NCI-H345 treated with DMSO at 0.1 percent for 48 hours (cell line): ENCODE data around the gene DOK1.

ENCODE experiments used
- DNase-seq: peaks from one replicate; lab custom pipeline; 2025; ENCODE audit not compliant: unreplicated experiment; lab: John Stamatoyannopoulos, UW

The DOK1 gene

DNA sequence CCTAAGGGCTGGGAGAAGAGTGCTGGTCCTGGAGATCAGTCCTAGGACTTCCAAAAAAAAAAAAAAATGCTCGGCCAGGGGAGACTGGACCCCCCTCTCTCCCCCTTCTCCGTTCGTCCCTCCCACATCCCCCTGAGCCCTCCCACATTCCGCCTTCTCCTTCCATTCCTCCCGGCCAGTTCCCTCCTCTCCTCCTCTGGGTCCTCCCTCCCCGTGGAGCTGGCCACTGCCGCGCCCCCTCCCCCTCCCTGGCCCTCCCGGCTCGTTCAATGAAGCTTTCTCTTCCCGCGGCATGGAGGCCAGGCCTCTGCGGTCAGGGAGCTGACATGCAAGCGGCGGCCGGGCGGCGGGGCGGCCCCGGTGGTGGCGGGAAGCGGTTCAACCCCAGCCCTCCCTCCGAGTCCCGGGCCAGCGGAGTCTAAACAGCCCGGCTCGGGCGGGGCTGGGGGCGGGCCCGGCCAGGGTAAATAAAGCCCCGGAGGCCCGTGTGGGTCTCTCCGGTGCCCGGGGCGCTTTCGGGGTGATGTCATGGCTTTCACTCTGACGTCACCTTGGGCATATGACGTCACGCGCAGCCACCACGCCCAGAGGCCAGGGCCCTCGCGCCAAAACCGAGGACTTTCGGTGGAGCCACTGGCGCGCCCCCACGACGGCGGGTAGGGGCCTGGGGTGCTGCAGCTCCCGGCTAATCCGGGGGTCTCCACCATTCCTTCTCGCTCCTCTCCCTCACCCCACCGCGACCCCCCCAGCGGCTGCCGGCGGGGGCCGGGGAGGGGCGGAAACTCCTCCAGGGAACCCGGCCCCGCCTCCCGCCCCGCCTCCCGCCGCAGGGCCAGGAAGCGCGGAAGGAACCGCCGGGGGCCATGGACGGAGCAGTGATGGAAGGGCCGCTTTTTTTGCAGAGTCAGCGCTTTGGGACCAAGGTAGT lies at the start of gene DOK1, which contains the start of gene LOXL3:
DOK1 (plus strand) TSS at position 829 of the 928 bp plus-strand sequence; CDS start at position 864, 35 bp downstream.
LOXL3 (minus strand) TSS at position 51 of the 928 bp plus-strand sequence. CDS start 1,308 bp downstream, outside the sequence.
- DNase-seq, result no peak

DNA sequence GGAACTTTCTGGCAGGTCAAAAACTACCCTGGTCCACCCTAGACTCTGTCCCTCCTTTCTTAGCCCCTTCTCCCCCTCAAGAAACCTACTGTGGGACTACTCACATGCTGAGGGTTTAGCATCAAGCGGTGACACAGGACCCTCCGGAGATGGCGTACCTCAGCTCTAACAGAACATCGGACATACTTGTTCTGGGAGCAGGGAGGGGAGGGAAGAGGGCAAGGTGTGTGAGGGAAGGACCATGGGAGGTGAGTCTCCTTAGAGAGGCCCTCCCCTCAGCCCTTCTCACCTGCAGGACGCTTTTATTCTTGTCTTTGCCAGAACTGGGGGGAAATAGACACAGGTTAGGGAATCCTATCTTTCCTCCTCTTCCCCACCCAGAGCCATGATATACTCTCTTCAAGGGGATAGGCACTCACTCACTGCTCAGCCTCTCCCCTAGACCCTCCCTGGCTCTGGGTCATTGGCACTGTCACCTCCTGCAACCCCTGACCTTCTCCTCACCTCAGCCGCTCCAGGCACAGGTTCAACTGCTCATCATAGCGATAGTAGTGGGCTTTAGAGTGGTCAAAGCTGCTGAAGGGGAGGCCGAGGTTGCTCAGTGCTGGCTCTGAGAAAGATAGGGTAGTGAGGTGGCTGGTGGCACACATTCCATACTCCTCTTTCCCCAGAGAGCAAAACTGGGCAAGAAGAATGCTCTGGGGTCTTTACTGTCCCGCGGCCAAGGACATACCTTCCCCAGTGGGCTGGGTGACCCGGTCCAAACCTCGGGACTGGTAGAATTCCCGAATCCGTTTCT lies 48.9 kb upstream of the DOK1 start:
- DNase-seq, result no peak

DNA sequence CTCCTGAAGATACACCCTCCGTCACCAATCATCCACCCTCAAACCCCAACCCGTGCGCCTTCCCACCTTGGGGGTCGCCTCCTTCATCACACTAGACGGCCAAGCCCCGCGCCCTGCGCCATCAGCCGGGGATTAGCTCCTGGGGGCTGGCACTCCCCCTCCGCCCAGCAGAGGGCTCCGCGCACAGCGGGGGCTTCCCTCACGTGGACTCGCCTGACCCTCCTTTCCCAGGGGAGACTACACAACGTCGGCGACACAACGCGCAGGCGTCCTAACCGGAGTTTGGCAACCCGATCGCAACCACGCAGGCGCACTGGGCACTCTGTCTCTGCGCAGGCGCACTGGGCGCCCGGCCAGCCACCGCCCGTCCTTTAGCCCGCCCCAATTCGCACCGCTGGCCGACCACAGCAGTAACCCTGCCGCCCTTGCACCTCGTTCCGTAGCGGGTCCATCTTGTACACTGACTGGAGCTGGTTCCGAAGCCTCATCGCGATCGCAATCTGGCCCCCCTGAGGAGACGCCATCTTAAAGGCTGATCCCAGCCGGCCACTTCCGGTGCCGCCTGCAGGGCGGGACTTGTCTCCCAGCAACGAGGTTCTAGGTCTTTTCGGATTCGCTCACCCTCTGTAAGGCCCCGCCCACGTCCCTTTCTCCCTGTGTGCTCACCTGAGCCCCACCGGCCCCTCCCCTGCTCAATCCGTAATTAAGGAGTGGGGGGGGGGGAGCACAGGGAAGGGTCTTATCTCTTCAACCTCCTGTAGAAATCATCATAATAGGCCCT lies 47.2 kb upstream of the DOK1 start, which contains the start of gene PCGF1:
PCGF1 (minus strand) TSS at position 551 of the 781 bp plus-strand sequence; CDS start at position 524, 27 bp downstream.
- peak; percentile 92 for DNase-seq

DNA sequence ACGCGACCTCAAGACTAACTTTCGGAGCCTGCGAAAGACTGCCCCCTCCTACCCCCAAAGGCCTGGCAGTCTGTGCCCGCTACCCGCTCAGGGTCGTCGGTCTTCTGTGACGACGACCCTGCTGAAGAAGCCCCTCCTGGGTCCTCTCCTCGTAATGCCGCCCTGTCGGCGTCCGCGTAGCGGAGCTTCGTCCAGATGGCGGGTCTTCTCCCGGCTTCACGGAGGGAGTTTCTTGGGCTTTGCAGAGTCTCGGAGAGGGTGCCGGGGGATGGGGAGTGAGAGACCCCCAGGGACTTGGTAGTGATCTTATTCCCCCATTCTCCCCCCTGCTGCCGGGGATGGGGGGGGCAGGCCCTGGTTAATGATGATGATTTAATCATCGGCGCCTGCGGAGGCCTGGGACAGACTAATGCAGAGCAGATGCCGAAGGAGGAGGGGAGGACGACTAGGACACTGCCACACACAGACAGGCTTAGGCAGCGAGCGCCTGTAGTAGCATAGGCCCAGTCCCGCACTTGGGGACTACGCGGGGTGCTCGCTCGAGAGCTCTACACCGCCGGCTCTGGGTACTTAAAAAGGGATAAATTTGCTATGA lies 46.5 kb upstream of the DOK1 start:
- DNase-seq, result no peak

DNA sequence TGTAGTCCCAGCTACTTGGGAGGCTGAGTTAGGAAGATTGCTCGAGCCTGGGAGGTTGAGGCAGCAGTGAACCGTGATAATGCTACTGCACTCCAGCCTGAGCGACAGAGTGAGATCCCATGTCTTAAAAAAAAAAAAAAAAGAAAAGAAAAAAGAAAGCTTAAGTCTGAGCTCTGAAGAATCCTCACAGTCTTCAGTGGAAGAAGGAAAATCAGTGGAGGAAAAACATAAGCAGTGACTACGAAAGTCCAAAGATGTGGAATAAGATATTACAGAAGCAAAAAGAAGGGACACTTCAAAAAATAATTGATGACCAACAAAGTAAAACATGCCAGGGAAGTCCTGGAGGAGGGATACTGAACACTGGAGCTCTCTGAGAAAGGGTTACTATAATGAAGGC lies 44.2 kb upstream of the DOK1 start:
- no peak for DNase-seq

DNA sequence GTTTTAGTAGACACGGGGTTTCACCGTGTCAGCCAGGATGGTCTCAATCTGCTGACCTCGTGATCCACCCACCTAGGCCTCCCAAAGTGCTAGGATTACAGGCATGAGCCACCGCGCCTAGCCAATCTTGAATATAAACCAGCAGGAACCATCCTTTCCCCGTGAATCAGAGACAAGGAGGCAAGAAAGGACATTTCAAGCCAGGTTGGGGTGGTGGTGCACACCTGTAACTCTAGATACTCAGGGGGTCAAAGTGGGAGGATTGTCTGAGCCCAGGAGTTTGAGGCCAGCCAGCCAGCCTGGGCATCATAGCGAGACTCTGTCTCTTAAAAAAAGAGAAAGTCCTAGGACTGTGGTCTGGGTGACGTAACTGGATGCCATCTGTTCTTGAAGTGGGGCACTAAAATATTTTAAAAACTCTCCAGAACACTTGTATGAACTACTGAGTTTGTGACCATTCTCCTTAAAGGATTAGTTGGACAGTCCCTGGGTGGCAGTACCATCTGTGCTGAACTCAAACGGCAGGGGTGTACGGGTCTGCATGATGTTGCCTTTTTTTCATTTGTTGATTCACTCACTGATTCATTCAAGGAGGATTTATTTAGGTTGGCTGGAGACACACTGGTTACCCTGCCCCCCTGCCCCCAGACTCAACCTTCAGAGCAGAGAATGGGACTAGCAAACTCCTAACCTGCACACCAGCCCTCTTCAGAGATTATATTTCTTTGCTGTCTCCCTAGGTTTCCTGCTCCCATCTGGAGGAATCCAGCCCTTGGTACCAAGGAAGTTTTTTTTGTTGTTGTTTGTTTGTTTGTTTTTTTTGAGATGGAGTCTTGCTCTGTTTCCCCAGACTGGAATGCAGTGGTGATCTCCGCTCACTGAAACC lies 43.2 kb upstream of the DOK1 start:
- no peak for DNase-seq

DNA sequence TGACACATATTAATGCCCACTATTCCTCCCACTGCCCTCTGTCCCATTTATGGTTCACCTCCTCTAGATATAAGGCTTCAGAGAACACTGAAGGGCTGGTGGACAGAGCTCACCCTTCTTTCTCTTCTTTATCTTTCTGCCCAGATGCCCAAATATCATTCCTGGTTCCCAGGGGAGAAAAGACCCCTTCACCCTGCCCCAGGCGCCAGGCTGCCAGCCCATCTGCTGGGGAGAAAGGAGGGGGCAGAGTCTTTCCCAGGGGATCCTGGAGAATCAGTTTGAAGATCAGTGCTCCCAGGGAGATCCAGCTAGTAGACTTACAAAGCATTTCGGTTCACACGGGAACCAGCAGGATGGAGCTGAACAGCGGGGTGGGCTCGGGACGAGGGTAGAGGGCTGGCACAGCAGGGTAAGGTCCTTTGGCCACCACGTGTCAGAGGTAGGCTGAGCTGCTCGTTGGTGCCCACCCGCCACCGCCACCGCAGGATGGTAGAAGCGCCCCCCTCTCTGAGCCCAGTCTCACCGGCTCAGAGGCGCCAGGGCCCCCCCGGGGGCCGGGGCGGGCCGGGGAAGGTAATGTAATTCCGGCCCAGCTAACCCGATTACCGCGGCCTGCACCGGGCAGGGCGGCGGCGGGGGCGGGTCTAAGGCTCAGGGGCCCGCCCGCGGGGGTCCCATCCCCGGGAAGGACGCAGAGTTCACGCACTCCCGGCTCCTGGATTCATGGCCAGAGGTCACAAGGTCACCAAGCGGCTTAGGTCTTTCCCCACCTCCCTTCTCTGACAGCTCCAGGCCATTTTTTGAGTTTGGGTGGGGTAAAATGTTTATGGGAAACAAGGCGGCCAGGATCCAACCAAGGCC lies 41.5 kb upstream of the DOK1 start:
- no peak for DNase-seq

DNA sequence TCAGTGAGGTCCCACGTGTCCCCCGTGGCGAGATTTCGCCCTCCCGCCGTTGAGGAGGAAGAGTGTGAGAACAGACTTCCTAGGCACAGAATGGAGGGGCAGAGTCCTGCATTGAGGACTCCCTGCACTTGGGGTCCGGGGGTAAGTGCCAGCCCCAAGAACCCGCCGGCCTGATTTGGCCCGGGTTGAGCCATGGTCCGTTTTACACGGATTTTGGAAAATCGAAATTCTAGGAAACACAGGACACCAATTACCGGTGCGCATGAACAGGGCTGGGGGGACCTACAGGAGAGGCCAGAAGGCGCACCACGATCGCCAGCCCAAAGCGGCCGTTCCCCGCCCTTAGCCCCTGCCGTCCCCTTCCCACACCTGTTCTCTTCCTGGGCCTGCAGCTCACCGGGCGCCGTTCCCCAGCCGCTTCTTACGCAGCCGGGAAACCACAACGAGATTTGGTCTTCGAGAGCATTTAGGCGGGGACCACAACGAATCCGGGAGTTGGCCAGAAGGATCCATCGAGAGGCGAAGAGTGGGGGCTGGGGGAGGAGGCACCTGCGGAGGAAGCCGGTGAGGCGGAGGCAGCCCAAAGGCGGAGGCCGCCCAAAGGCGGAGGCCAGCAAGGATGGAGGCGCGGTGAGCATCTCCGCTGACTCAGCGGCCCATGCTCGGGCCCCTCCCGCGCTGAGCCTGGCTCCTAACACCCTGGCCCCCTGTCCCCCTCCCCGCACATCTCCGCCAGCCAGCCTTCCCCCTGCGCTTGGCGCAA lies 40.7 kb upstream of the DOK1 start:
- no peak for DNase-seq

DNA sequence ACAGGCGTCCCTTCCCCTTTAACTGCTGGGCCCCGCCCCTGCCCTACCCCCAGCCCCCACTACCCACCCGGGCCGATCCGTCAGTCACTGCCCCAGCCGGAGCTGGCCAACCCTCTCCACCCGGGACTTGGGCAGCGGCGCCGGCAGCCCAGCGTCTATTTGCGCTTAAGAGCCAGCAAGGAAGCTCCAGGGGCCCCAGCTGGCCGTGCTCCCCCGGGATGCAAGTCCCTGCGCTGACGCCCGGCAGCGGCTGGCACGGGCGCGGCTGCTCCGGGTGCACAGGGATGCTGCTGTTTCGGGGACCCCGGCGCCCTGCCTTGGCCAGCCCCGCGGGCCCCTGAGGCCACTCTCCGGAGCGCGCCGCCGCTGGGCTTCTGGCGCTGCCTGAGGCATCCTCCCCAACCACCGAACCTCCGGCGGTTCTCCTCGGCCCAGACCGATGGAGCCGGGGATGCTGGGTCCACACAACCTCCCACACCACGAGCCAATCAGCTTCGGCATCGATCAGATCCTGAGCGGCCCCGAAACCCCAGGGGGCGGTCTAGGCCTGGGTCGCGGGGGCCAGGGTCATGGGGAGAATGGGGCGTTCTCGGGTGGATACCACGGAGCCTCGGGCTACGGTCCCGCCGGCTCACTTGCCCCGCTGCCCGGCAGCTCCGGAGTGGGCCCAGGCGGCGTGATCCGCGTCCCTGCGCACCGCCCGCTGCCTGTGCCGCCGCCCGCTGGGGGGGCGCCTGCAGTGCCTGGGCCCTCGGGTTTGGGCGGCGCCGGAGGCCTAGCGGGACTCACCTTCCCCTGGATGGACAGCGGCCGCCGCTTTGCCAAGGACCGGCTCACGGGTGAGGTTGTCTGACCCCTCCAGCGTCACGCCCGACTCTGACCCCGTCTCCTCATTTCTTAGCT lies 39.9 kb upstream of the DOK1 start, which contains the start of gene TLX2:
TLX2 (plus strand) TSS at position 83 of the 903 bp plus-strand sequence; CDS start at position 440, 357 bp downstream.
- no peak for DNase-seq

DNA sequence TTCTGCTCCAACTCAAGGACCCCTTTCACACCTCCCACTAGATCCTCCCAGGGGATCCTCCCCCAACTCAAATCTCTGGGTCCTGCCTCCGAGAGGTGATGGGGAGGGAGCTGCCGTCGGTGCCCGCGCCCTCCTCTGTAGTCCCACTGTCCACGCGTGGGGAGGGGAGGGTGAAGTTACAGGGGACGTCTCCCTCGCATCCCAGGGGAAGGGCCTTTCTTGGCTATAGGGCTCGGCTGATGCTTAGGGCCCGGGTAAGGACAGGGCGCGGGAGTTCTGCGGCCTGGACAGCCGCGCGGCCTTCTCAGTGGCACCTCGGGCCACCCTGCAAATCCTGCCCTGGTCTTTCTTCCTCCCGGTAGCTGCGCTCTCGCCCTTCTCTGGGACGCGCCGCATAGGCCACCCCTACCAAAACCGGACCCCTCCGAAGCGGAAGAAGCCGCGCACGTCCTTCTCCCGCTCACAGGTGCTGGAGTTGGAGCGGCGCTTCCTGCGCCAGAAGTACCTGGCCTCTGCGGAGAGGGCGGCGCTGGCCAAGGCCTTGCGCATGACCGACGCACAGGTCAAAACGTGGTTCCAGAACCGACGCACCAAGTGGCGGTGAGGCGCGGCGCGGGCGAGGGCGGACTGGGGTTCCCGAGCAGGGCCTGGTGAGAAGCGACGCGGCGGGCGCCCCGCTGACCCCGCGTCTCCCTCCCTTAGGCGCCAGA lies 39.1 kb upstream of the DOK1 start:
- DNase-seq, result no peak

DNA sequence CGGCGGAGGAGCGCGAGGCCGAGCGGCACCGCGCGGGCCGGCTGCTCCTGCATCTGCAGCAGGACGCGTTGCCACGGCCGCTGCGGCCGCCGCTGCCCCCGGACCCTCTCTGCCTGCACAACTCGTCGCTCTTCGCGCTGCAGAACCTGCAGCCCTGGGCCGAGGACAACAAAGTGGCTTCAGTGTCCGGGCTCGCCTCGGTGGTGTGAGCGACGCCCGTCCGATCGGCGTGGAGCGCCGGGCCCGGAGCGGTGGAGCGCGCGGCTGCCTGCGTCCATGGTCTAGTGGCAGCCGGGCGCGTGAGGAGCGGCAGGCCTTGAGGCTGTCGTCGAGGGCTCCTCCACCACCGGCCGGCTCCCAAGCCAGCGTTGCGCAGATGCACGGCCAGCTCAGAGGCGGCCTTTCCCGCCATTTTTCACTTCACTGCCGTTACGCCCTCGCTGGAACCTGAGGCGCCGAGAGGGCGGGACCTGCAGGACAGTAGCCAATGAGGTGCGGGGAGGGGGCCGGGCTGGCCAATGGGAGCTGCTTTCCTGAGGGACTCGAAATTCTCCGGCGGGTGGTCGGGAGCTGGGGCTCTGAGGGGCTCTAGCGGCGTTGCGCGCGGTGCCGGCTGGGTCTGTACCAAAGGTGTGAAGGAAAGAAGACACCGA lies 38.4 kb upstream of the DOK1 start:
- DNase-seq, result no peak

DNA sequence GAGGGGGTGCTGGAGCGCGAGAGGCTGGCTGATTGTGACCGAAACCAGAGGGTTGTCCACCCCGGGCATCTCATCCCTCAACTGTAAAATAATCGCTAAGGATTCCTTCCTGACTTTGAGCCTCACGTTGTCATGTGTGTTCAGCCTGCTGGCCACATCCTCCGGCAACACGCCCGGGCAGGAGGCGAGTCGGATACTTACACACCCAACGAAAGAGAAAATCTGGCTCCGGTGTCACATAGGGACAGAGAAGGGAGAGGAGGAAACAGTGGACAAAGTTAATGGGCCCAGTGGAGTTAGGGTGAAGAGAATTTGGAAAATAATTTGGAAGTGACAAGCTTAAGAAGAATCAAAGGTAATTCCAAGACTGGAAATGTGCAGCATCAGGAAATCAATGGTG lies 37.9 kb upstream of the DOK1 start:
- no peak for DNase-seq

DNA sequence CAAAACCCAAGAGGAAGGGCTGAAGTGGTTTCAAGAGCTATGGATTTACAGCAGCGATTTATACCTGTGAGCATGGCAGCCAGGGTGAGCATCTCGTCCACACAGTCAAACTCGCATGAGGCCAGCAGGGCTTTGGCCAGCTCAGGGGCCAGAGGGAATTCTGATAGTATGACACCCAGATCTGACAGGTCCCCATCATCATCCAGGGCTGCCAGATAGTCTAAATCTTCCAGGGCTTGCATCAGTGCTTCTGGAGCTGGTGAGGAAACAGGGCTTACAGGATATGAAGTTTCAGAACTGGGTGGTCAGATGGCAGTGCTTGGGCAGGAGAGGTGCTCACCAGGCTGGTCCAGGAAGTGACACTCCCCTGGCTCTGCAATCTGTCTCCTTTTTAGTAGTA lies 32.0 kb upstream of the DOK1 start:
- no peak for DNase-seq

DNA sequence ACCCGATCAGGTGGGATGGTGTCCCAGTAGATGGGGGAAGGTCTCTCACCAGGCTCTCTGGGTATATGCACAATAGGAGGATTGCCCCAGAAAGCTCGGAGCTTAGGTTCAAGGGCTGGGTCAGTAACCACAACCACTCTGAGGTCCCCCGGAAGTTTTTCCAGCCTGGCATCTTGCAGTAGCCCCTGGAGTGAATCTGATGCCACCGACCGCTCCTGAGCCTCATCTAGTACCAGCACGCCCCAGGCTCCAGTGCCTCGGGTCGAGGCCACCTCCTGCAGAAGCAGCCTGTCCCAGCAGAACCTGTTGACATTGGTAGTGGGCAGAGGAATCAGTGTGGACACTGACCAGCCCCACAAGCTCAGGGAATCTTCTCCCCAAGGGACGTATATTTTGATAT lies 30.5 kb upstream of the DOK1 start:
- DNase-seq, result no peak

DNA sequence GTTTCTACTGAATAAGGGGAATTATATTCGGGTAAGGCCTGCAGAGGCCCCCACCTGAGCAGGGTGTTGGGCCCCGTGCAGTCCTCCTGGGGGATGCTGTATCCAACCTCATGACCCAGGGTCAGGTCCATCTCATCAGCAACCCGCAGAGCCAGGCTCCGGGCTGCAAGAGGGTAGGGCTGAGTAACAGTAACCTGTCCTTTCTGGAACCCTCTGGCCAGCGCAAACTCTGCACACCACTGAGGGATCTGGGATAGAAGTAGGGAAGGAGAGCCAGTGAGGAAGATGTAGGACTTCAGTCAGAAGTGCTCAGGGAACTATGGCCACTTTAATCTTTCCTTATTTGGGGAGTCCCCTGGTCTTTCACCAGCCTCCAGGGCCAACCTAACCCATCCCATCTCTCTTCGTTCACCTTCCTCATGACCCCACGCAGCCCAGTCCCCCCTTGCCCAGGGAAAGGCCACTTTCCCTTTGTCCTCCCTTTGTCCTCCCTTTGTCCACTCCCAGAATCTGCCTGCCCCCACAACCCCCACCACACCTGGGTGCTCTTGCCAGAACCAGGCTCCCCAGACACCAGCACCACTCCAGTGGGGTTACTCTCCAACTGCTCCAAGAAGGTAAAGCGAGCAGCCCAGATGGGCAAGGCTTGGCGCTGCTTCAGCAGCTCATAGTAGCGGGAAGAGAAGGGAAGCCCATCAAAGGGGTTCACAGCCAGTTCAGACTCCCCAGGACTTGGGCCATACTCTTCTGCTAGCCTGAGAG lies 29.4 kb upstream of the DOK1 start:
- no peak for DNase-seq
